ENCODE results near the gene ANKMY1.

Gene ANKMY1

DNA sequence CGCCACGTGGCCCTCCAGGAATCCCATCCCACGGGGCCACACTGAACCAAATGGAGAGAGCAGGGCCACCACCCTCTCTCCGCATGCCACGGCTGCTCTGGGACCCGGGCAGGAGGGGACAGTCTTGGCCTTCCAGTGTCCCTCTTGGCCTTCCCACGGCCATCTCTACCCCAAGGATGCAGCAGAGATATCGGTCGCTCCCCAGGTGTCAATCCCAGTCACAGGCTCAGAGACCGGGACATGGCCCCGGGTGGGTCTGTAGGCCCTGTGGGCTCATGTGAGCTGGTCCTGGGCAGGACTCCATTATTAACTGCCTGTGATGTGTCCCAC, 44.0 kb upstream of the ANKMY1 start:
- no peak overlapping the region for H3K27ac ChIP-seq (ENCODE audit: low read length)
- no peak overlapping the region for H3K4me2 ChIP-seq (ENCODE audit: low read length)
- H3K79me2 ChIP-seq (ENCODE audit: low read length) = no peaks in the 10 kb centered on the region
- H3K9ac ChIP-seq (ENCODE audit: low read length) = no peak overlapping the region
- no peaks in the 10 kb centered on the region for H3K27me3 ChIP-seq (ENCODE audit: low read depth, low read length)
- no peak overlapping the region for H3K4me3 ChIP-seq (ENCODE audit: low read length)
- no peak for TF ChIP-seq CTCF (IDR thresholded peaks at IDR 0.05; ENCODE audit: low read depth, low read length)
- TF ChIP-seq EZH2phosphoT487 (IDR thresholded peaks at IDR 0.05; ENCODE audit: low read depth) = no peak
- H3K36me3 ChIP-seq (replicated peaks; ENCODE audit: low read depth, low read length) = no peaks in the 10 kb centered on the region
- no peak overlapping the region for H2AFZ ChIP-seq (ENCODE audit: low read depth, low read length)
- no peaks in the 10 kb centered on the region for H3K9me3 ChIP-seq (ENCODE audit: insufficient read depth, low read length)
- H4K20me1 ChIP-seq (ENCODE audit: insufficient read depth, low read length) = no peaks in the 10 kb centered on the region
- no peaks in the 10 kb centered on the region for H3K4me1 ChIP-seq (ENCODE audit: low read length)

DNA sequence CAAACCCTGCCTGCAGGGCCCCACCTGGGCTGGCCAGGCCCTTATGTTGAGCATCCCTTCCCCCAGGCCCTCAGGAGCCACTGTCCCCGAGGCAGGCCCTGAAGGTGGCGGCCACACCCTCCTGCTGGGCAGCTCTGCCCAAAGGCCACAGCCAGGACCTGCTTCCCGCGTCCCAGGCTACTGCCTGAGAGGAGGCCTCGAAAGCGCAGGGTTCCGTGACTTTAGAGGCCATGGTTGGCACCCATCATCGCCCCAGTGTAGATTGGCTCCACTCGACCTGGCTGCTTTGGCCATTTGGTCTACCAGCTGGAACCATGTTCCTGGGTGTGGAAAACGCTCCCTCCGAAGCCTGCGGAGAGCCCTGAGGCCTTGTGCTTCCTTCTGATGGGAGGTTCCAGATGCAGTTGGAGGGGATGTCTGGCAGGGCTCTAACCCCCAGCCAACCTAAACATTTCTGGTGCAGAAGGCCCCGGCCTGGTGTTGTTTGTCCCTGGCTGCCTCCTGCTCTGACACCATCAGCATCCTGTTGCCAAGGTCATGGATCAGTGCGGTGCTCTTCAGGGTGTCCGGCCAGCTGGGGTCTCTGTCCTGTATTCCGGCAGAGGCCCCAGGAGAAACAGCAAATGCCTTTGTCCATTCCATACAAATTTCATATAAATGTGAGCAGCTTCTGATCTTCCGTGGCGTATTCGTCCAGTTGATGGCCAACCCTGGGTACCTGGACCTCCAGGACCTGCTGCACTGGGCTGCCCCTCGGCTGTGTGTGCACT, 43.5 kb upstream of the ANKMY1 start:
- Histone ChIP-seq H3K4me2 (ENCODE audit: low read length) (no peak overlapping the region), H3K4me3 (ENCODE audit: low read length) (no peak overlapping the region), H4K20me1 (ENCODE audit: insufficient read depth, low read length) (no peaks in the 10 kb centered on the region), H2AFZ (ENCODE audit: low read depth, low read length) (no peak overlapping the region), H3K9ac (ENCODE audit: low read length) (no peak overlapping the region), H3K4me1 (ENCODE audit: low read length) (no peaks in the 10 kb centered on the region), H3K27ac (ENCODE audit: low read length) (no peak overlapping the region), H3K27me3 (ENCODE audit: low read depth, low read length) (no peaks in the 10 kb centered on the region), H3K9me3 (ENCODE audit: insufficient read depth, low read length) (no peaks in the 10 kb centered on the region), H3K79me2 (ENCODE audit: low read length) (no peaks in the 10 kb centered on the region), H3K36me3 (replicated peaks; ENCODE audit: low read depth, low read length) (no peaks in the 10 kb centered on the region)
- TF ChIP-seq CTCF (IDR thresholded peaks at IDR 0.05; ENCODE audit: low read depth, low read length) (no peak), EZH2phosphoT487 (IDR thresholded peaks at IDR 0.05; ENCODE audit: low read depth) (no peak)

DNA sequence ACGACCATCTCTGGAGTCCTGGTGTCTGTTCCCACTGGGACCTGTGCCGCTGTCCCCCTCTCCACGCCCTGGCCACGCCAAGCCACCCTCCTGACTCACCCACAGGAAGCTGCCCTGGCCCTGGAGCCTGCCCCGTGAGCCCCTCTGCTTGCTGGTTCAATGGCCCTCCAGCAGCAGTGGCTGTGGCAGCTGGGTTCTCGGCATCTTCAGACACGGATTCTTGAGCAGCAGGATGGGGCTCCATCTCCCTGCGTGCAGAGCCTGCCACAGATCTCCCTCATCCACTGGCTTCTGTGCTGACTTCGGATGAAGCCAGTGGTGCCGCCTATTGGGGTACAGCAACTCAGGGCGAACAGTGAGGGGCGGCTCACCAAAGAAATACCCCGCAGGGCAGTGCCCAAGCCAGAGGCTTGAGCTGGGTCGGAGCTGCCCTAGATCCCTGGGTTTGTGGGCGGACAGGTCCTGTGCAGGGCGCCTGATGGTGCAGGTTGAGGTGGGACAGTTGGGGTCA, 42.7 kb upstream of the ANKMY1 start:
- H3K4me3 ChIP-seq (ENCODE audit: low read length) = no peak overlapping the region
- TF ChIP-seq CTCF (IDR thresholded peaks at IDR 0.05; ENCODE audit: low read depth, low read length) (no peak), EZH2phosphoT487 (IDR thresholded peaks at IDR 0.05; ENCODE audit: low read depth) (no peak)
- H3K4me2 ChIP-seq (ENCODE audit: low read length) = no peak overlapping the region
- H3K9ac ChIP-seq (ENCODE audit: low read length) = no peak overlapping the region
- H4K20me1 ChIP-seq (ENCODE audit: insufficient read depth, low read length) = no peaks in the 10 kb centered on the region
- H3K9me3 ChIP-seq (ENCODE audit: insufficient read depth, low read length) = no peaks in the 10 kb centered on the region
- no peaks in the 10 kb centered on the region for H3K4me1 ChIP-seq (ENCODE audit: low read length)
- no peak overlapping the region for H2AFZ ChIP-seq (ENCODE audit: low read depth, low read length)
- no peaks in the 10 kb centered on the region for H3K36me3 ChIP-seq (replicated peaks; ENCODE audit: low read depth, low read length)
- H3K79me2 ChIP-seq (ENCODE audit: low read length) = no peaks in the 10 kb centered on the region
- no peak overlapping the region for H3K27ac ChIP-seq (ENCODE audit: low read length)
- H3K27me3 ChIP-seq (ENCODE audit: low read depth, low read length) = no peaks in the 10 kb centered on the region

DNA sequence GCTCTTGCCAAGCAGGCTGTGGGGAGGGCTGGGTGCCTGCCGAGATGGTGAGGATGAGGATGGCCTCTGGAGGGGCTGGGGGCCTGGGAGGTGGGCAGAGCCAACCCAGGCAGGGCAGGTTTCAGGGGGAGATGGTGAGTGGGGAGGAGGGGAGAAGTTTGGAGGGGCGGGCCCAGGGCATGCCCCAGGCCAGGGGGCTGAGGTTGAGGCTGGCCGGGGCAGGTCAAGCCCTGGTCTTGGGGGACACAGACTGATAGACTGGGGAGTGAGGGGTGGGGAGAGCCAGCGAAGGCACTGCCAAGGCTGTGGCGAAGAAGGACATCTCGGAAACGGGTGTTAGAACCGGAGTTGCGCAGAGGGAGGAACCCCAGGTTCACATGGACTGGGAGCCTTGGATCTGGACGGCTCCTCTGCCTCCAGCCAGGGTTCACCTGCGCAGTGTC, 41.4 kb upstream of the ANKMY1 start:
- no peaks in the 10 kb centered on the region for H4K20me1 ChIP-seq (ENCODE audit: insufficient read depth, low read length)
- H3K9me3 ChIP-seq (ENCODE audit: insufficient read depth, low read length) = no peaks in the 10 kb centered on the region
- H3K4me3 ChIP-seq (ENCODE audit: low read length) = no peak overlapping the region
- H3K36me3 ChIP-seq (replicated peaks; ENCODE audit: low read depth, low read length) = no peaks in the 10 kb centered on the region
- no peaks in the 10 kb centered on the region for H3K4me1 ChIP-seq (ENCODE audit: low read length)
- no peak overlapping the region for H3K27ac ChIP-seq (ENCODE audit: low read length)
- H3K9ac ChIP-seq (ENCODE audit: low read length) = no peak overlapping the region
- no peak for TF ChIP-seq EZH2phosphoT487 (IDR thresholded peaks at IDR 0.05; ENCODE audit: low read depth)
- H3K79me2 ChIP-seq (ENCODE audit: low read length) = no peaks in the 10 kb centered on the region
- H2AFZ ChIP-seq (ENCODE audit: low read depth, low read length) = no peak overlapping the region
- no peaks in the 10 kb centered on the region for H3K27me3 ChIP-seq (ENCODE audit: low read depth, low read length)
- H3K4me2 ChIP-seq (ENCODE audit: low read length) = no peak overlapping the region

Data from OCI-LY3 (cell line).